ENCODE measurements around the gene MASP2.

MASP2 gene

DNA sequence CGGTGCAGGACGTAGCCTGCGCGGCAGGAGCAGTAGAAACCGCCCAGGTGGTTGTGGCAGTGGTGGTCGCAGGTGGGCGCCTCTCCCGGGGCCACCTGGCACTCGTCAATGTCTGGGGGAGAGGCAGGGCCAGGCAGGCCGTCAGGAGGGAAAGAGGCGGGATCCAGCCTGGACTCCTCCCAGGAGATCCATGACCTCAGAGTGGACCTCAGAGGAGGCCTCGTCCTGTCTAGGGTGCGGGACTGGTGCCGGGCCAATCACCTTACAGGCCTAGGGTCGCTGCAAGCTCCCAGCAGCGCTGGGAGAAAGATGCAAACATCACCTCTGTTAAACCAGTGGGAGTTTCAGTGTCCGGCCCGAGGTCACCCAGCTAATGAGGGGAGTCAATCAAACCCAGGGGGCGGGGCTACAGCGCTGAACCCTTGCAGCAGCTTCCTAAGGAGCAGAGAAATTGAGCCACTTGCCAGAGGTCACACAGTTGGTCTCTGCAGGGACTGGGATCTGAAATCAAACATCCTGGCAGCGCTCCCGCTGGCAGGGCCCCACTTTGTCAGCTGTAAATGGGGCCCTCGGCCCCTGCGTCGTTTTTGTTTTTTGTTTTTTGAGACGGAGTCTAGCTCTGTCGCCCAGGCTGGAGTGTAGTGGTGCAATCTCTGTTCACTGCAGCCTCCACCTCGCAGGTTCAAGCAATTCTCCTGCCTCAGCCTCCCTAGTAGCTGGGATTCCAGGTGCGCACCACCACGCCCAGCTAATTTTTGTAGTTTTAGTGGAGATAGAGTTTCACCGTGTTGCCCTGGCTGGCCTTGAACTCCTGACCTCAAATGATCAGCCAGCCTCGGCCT is 1.4 kb downstream of the MASP2 start:
- ChIA-PET CTCF (interaction anchor here (0.7 to 0.8 kb wide), 2 partner anchors 8 to 596 kb away, joined by 3 to 5 read pairs; no protein-coding TSS in a partner anchor), POLR2A (no interaction called here)

DNA sequence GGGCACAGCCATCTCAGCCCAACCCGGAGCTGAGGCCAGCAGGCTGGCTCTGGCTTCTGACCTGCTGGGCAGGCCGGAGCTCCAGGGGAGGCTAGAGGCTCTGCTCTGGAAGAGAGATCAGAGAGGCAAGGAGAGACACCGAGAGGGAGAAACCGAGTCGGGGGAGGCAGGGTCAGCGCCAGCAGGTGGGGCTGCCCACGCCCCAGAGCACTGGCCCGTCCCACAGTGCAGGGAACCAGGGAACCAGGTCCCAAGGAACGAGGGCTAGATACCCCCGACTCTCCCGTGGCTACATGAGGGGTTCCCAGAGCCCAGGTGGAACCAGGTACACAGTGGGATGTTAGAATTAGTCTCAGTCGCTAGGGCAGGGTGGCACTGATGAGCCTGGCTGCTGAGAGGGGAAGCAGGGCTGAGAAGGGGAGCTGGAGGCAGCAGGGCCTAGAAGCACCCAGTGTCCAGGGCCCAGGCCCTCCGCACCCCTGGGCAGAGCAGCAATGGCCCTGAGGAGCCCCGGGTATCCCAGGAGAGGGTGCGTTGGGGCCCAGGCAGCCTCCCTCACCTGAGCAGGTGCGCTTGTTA is 2.1 kb downstream of the MASP2 start:
- CTCF ChIA-PET = interaction anchor here (0.7 kb wide), 1 partner anchor 597 kb away, joined by 3 read pairs; no protein-coding TSS in a partner anchor

More for the DNA sequence above, 1.4 kb downstream of the MASP2 start:
- no peak for DNase-seq (ENCODE audit: extremely low spot score)
- TF ChIP-seq SUZ12 (IDR thresholded peaks at IDR 0.05) (no peak), NFRKB (IDR thresholded peaks at IDR 0.05) (no peak)
- TF ChIP-seq, protein P1, sequence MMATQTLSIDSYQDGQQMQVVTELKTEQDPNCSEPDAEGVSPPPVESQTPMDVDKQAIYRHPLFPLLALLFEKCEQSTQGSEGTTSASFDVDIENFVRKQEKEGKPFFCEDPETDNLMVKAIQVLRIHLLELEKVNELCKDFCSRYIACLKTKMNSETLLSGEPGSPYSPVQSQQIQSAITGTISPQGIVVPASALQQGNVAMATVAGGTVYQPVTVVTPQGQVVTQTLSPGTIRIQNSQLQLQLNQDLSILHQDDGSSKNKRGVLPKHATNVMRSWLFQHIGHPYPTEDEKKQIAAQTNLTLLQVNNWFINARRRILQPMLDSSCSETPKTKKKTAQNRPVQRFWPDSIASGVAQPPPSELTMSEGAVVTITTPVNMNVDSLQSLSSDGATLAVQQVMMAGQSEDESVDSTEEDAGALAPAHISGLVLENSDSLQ (IDR thresholded peaks at IDR 0.05) = peak; percentile 79

DNA sequence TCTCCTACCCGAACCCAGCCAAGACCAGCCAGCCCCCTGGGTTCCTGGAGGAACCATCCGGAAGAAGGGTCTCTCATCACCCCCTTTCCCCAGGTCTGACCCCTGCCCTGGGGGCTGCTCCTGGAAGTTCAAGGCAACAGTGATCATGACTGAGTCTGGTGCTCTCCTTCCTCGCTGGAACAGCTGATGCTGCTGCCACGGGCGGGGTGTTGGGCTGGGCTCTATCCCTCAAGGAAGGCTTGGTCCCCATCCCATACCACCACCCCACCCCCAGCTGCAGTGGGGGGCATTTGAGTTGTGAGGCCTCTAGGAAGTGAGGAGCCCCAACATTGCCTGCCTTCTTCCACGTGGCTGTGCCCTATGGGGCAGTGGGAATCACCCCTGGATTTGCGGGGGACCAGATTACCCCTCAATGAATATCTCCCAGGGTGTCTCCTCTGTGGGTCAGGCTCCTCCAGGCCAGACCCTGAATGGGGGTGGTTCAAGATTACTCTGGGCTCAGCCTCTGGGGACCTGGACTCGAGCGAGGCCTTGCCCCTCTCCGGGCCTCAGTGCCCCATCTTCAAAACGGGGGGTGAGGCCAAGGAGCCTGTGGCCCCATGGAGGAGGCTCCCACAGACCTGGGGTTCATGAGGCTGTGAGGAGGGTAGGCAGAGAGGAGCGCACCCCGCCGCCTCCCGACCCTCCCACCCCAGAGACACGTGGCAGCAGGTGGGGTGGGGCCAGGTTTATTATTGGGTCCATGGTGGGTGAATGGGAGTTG is 2.8 kb downstream of the MASP2 start:
- DNase-seq (ENCODE audit: extremely low spot score) = no peak
- POLR2A ChIA-PET = no interaction called here
- no peak for TF ChIP-seq ZNF384 (IDR thresholded peaks at IDR 0.05)
- TF ChIP-seq LEF1 (IDR thresholded peaks at IDR 0.05; ENCODE audit: borderline replicate concordance) = no peak
- TF ChIP-seq HDGF (IDR thresholded peaks at IDR 0.05; ENCODE audit: borderline replicate concordance) = no peak
- TF ChIP-seq TARDBP (IDR thresholded peaks at IDR 0.05) = no peak
- no peak for TF ChIP-seq ARNT (IDR thresholded peaks at IDR 0.05)
- TF ChIP-seq, protein P1 (IDR thresholded peaks at IDR 0.05) = no peak
- TF ChIP-seq FOXM1 (IDR thresholded peaks at IDR 0.05; ENCODE audit: borderline replicate concordance) = no peak
- TF ChIP-seq NFRKB (IDR thresholded peaks at IDR 0.05) = no peak
- no peak for TF ChIP-seq FOXK2 (IDR thresholded peaks at IDR 0.05)
- TF ChIP-seq SUZ12 (IDR thresholded peaks at IDR 0.05) = no peak
- no peak for TF ChIP-seq BHLHE40 (IDR thresholded peaks at IDR 0.05; ENCODE audit: borderline replicate concordance)
- no peak for TF ChIP-seq CTBP1 (IDR thresholded peaks at IDR 0.05; ENCODE audit: borderline replicate concordance)
- TF ChIP-seq SP1 (IDR thresholded peaks at IDR 0.05) = no peak
- TF ChIP-seq ELF4 (IDR thresholded peaks at IDR 0.05) = no peak
- no peak for TF ChIP-seq L3MBTL2 (conservative IDR thresholded peaks at IDR 0.05)
- no peak for TF ChIP-seq FOXA1 (IDR thresholded peaks at IDR 0.05)
- CTCF ChIA-PET = no interaction called here

More for the DNA sequence above, 2.1 kb downstream of the MASP2 start:
- POLR2A ChIA-PET = no interaction called here
- TF ChIP-seq ELF4 (IDR thresholded peaks at IDR 0.05) = no peak
- no peak for TF ChIP-seq NFRKB (IDR thresholded peaks at IDR 0.05)
- no peak for TF ChIP-seq SUZ12 (IDR thresholded peaks at IDR 0.05)
- TF ChIP-seq TARDBP (IDR thresholded peaks at IDR 0.05) = no peak
- no peak for TF ChIP-seq ZNF384 (IDR thresholded peaks at IDR 0.05)
- no peak for TF ChIP-seq CTBP1 (IDR thresholded peaks at IDR 0.05; ENCODE audit: borderline replicate concordance)
- no peak for TF ChIP-seq LEF1 (IDR thresholded peaks at IDR 0.05; ENCODE audit: borderline replicate concordance)
- no peak for TF ChIP-seq BHLHE40 (IDR thresholded peaks at IDR 0.05; ENCODE audit: borderline replicate concordance)
- TF ChIP-seq FOXK2 (IDR thresholded peaks at IDR 0.05) = no peak
- TF ChIP-seq ARNT (IDR thresholded peaks at IDR 0.05) = no peak
- no peak for TF ChIP-seq FOXA1 (IDR thresholded peaks at IDR 0.05)
- no peak for TF ChIP-seq SP1 (IDR thresholded peaks at IDR 0.05)
- TF ChIP-seq, protein P1 (IDR thresholded peaks at IDR 0.05) = no peak
- no peak for TF ChIP-seq HDGF (IDR thresholded peaks at IDR 0.05; ENCODE audit: borderline replicate concordance)
- no peak for DNase-seq (ENCODE audit: extremely low spot score)

- POLR2A ChIA-PET = no interaction called here
- no peak for DNase-seq (ENCODE audit: extremely low spot score)
- CTCF ChIA-PET = no interaction called here
- TF ChIP-seq, protein P1 (IDR thresholded peaks at IDR 0.05) = no peak
- TF ChIP-seq FOXK2 (IDR thresholded peaks at IDR 0.05) (no peak), ELF4 (IDR thresholded peaks at IDR 0.05) (no peak), FOXA1 (IDR thresholded peaks at IDR 0.05) (no peak), TARDBP (IDR thresholded peaks at IDR 0.05) (no peak)
Measured at GRCh38 chr1:11042995-11043874, 3.8 kb downstream of the MASP2 start.

DNA sequence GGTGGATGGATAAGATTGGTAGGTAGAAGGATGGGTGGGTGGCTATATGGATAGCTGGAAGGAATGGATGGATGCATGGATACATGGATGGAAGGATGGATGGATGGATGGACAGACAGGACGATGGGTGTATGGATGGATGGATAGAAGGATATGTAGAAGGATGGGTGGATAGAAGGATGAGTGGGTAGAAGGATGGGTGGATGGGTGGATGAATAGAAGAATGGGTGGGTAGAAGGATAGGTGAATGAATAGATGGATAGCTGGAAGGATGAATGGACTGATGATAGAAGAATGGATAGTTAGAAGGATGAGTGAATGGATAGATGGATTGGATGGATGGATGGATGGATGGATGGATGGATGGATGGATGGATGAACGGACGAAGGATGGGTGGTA is 5.0 kb downstream of the MASP2 start:
- POLR2A ChIA-PET = no interaction called here
- DNase-seq (ENCODE audit: extremely low spot score) = no peak
- TF ChIP-seq SUZ12 (IDR thresholded peaks at IDR 0.05) (no peak), LEF1 (IDR thresholded peaks at IDR 0.05; ENCODE audit: borderline replicate concordance) (no peak), FOXM1 (IDR thresholded peaks at IDR 0.05; ENCODE audit: borderline replicate concordance) (no peak), FOXA1 (IDR thresholded peaks at IDR 0.05) (no peak), L3MBTL2 (conservative IDR thresholded peaks at IDR 0.05) (no peak), NFRKB (IDR thresholded peaks at IDR 0.05) (no peak), FOXK2 (IDR thresholded peaks at IDR 0.05) (no peak), BHLHE40 (IDR thresholded peaks at IDR 0.05; ENCODE audit: borderline replicate concordance) (no peak), ARNT (IDR thresholded peaks at IDR 0.05) (no peak), SP1 (IDR thresholded peaks at IDR 0.05) (no peak), ZNF384 (IDR thresholded peaks at IDR 0.05) (no peak), HDGF (IDR thresholded peaks at IDR 0.05; ENCODE audit: borderline replicate concordance) (no peak), TARDBP (IDR thresholded peaks at IDR 0.05) (no peak)
- CTCF ChIA-PET = no interaction called here

Data from HEK293T (cell line).